Measurements from ENCODE around the gene DGCR2.

Gene DGCR2

DNA sequence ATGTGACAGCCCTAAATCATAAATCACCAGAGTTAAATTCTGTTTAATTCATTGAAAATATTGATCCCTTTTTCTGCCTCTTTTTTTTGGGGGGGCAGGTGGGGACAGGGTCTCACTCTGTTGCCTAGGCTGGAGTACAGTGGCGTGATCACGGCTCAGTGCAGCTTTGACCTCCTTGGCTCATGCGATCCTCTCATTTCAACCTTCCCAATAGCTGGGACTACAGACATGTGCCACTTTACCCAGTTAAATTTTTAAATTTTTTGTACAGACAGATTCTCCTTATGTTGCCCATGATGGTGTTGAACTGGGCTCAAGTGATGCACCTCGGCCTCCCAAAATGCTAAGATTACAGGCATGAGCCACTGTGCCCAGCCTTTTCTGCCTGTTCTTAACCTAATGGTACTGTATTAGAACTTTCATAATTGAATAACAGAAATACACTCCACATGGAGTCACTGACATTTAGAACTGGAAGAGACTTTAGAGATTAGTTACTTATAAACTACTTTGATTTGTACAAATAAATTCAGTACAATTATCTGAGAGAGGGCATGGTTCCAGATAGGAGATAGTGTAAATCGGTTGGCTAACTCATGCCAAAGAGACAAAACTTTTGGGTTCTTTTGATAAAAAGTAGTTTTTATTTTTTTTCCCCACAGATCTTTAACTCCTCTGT lies 109.8 kb downstream of the DGCR2 start:
- TF ChIP-seq NFIC (IDR thresholded peaks at IDR 0.05) (no peak), ZBTB7A (IDR thresholded peaks at IDR 0.05; ENCODE audit: low read depth) (no peak), FOXM1 (IDR thresholded peaks at IDR 0.05; ENCODE audit: borderline replicate concordance, low read depth) (no peak)
- TF ChIP-seq, protein P1, sequence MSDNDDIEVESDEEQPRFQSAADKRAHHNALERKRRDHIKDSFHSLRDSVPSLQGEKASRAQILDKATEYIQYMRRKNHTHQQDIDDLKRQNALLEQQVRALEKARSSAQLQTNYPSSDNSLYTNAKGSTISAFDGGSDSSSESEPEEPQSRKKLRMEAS (IDR thresholded peaks at IDR 0.05), result no peak

DNA sequence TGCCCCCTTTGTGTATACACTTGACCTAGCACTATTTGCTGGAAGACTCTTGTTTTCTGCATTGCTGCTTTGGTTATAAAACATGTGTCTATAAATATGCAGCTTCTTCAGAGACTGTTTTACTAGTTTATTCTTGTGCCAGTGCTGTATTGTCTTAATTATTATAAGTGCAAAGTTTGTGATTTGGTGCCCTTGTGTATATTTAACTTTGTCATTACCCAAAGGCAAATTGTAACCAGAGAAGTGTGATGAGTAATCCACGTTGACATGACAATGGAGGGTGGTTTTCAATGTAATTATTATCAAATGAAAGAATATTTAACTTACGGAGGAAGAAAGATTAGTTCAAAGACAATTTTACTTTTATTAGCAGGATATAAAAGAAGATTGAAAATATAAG lies 111.1 kb downstream of the DGCR2 start:
- TF ChIP-seq EGR1 (IDR thresholded peaks at IDR 0.05) (no peak), RAD21 (IDR thresholded peaks at IDR 0.05; ENCODE audit: low read depth) (no peak), TEAD4 (IDR thresholded peaks at IDR 0.05) (no peak), NFIC (IDR thresholded peaks at IDR 0.05) (no peak), EP300 (IDR thresholded peaks at IDR 0.05; ENCODE audit: borderline replicate concordance) (no peak), YY1 (IDR thresholded peaks at IDR 0.05; ENCODE audit: low read depth) (no peak), CEBPB (IDR thresholded peaks at IDR 0.05) (no peak), ZBTB7A (IDR thresholded peaks at IDR 0.05; ENCODE audit: low read depth) (no peak), TAF1 (IDR thresholded peaks at IDR 0.05; ENCODE audit: low read depth) (no peak)
- TF ChIP-seq, protein P1 (IDR thresholded peaks at IDR 0.05), result no peak
- TF ChIP-seq, protein P2, sequence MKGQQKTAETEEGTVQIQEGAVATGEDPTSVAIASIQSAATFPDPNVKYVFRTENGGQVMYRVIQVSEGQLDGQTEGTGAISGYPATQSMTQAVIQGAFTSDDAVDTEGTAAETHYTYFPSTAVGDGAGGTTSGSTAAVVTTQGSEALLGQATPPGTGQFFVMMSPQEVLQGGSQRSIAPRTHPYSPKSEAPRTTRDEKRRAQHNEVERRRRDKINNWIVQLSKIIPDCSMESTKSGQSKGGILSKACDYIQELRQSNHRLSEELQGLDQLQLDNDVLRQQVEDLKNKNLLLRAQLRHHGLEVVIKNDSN (IDR thresholded peaks at IDR 0.05), result no peak

DNA sequence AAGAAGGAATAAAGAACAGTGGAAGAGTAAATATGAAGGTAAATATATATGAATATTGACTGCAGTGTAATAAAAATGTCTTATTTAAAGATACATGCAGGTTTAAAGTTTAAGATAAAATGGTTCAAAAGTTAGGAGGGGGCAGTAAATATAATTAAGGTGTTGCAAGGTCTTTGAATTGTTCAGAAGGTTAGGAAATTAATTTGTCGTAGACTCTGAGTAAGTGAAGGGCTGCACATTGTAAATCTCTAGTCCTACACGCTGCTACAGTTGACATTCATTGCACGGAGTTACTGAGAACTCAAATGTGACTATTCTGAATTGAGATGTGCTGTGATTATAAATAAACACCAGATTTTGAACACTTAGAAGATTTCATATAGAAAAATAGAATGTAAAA lies 116.3 kb downstream of the DGCR2 start:
- TF ChIP-seq TEAD4 (IDR thresholded peaks at IDR 0.05) (no peak), YY1 (IDR thresholded peaks at IDR 0.05; ENCODE audit: low read depth) (no peak), EGR1 (IDR thresholded peaks at IDR 0.05) (no peak), ZBTB7A (IDR thresholded peaks at IDR 0.05; ENCODE audit: low read depth) (no peak), TCF12 (IDR thresholded peaks at IDR 0.05; ENCODE audit: low read depth) (no peak), RAD21 (IDR thresholded peaks at IDR 0.05; ENCODE audit: low read depth) (no peak), TAF1 (IDR thresholded peaks at IDR 0.05; ENCODE audit: low read depth) (no peak), NFIC (IDR thresholded peaks at IDR 0.05) (no peak), CREB1 (IDR thresholded peaks at IDR 0.05; ENCODE audit: low read depth) (no peak)
- TF ChIP-seq, protein P2 (IDR thresholded peaks at IDR 0.05), result no peak
- TF ChIP-seq, protein P1 (IDR thresholded peaks at IDR 0.05), result no peak

DNA sequence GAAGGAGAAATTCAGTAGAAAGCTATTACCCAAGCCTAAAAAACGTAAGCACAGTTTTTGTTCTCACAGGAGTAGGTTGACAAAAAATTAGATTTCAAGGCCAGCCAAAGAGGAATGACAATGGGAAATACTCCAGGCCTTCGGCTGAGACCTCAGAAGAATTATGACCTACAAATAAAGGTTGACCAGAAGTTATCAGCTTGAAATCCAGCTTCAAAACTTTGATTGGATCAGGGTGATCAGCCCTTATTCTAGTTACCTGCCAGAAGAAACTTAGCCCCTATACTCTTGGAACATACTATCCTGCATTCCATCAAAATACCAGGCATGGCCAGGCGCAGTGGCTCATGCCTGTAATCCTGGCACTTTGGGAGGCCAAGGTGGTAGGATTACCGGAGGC lies 117.7 kb downstream of the DGCR2 start:
- TF ChIP-seq YY1 (IDR thresholded peaks at IDR 0.05; ENCODE audit: low read depth) (no peak), NFIC (IDR thresholded peaks at IDR 0.05) (no peak), TEAD4 (IDR thresholded peaks at IDR 0.05) (no peak), FOXM1 (IDR thresholded peaks at IDR 0.05; ENCODE audit: borderline replicate concordance, low read depth) (no peak), TCF12 (IDR thresholded peaks at IDR 0.05; ENCODE audit: low read depth) (no peak), RAD21 (IDR thresholded peaks at IDR 0.05; ENCODE audit: low read depth) (no peak), CEBPB (IDR thresholded peaks at IDR 0.05) (no peak)
- TF ChIP-seq, protein P2 (IDR thresholded peaks at IDR 0.05), result no peak
- TF ChIP-seq, protein P3, sequence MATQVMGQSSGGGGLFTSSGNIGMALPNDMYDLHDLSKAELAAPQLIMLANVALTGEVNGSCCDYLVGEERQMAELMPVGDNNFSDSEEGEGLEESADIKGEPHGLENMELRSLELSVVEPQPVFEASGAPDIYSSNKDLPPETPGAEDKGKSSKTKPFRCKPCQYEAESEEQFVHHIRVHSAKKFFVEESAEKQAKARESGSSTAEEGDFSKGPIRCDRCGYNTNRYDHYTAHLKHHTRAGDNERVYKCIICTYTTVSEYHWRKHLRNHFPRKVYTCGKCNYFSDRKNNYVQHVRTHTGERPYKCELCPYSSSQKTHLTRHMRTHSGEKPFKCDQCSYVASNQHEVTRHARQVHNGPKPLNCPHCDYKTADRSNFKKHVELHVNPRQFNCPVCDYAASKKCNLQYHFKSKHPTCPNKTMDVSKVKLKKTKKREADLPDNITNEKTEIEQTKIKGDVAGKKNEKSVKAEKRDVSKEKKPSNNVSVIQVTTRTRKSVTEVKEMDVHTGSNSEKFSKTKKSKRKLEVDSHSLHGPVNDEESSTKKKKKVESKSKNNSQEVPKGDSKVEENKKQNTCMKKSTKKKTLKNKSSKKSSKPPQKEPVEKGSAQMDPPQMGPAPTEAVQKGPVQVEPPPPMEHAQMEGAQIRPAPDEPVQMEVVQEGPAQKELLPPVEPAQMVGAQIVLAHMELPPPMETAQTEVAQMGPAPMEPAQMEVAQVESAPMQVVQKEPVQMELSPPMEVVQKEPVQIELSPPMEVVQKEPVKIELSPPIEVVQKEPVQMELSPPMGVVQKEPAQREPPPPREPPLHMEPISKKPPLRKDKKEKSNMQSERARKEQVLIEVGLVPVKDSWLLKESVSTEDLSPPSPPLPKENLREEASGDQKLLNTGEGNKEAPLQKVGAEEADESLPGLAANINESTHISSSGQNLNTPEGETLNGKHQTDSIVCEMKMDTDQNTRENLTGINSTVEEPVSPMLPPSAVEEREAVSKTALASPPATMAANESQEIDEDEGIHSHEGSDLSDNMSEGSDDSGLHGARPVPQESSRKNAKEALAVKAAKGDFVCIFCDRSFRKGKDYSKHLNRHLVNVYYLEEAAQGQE (IDR thresholded peaks at IDR 0.05; ENCODE audit: low read depth), result no peak
- TF ChIP-seq, protein P1 (IDR thresholded peaks at IDR 0.05), result no peak

DNA sequence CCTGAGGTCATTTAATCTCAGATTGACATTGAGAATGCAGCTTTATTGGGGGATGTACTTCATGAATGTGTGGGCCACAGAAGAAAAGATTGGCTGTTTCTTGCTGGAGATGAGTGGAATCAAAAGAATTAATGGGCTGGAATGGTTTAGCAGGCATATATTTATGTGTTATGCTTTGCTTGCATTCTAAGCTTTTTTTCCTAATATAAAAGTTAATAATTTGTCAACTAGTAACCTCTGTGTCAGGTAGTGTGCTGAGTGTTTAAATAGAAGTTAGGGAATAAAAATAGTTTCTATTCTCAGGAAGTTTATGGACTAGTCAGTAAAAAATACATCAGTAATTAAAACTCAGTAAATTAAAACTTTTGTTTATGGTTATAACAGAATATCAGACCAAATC lies 118.7 kb downstream of the DGCR2 start:
- TF ChIP-seq FOXM1 (IDR thresholded peaks at IDR 0.05; ENCODE audit: borderline replicate concordance, low read depth) (no peak), NFIC (IDR thresholded peaks at IDR 0.05) (no peak), EP300 (IDR thresholded peaks at IDR 0.05; ENCODE audit: borderline replicate concordance) (no peak), ZBTB7A (IDR thresholded peaks at IDR 0.05; ENCODE audit: low read depth) (no peak), TEAD4 (IDR thresholded peaks at IDR 0.05) (no peak), EGR1 (IDR thresholded peaks at IDR 0.05) (no peak)
- TF ChIP-seq, protein P2 (IDR thresholded peaks at IDR 0.05), result no peak
- TF ChIP-seq, protein P3 (IDR thresholded peaks at IDR 0.05; ENCODE audit: low read depth), result no peak
